Astrocyte of the spinal cord (primary cell): ENCODE data around the gene STARD9.

Experiments
- DNase-seq: peaks from one replicate; pipeline ENCODE4 v3.0.0; 2011; ENCODE audit warnings: low read depth, low spot score
- H3K4me3 ChIP-seq: 2 replicates; pipeline ENCODE4 v1.5.1; 2011; ENCODE audit warnings: low read depth, mild to moderate bottlenecking, low read length, moderate library complexity
- in situ Hi-C: cut with HindIII; loops from 2 replicates; pipeline ENCODE4 v1.10.0; 2017; ENCODE audit warnings: low sequenced_read_pairs
- TF ChIP-seq, protein P1 (sequence below): IDR thresholded peaks from 2 replicates; pipeline ENCODE4 v1.5.1; 2012; ENCODE audit warnings: low read depth, mild to moderate bottlenecking, low read length, inconsistent platforms

The STARD9 gene

DNA sequence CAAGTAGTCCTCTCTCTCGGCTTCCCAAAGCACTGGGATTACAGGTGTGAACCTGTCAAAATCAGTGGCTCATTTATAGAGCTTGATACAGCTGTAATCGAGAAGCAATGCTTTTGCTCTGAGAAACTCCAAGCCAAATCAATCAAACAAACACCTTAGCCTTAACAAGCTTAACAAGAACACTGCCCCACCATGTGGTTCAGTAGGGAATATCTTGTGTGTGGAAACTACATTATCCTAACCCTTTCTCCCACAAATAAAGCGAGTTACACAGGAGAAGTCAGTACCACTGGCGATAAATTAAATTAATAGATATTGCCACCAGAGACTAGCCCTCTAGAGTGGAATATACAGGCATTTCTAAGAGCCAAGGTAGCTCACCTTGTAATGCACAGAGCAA, 147.7 kb downstream of the STARD9 start:
- TF ChIP-seq, protein P1, sequence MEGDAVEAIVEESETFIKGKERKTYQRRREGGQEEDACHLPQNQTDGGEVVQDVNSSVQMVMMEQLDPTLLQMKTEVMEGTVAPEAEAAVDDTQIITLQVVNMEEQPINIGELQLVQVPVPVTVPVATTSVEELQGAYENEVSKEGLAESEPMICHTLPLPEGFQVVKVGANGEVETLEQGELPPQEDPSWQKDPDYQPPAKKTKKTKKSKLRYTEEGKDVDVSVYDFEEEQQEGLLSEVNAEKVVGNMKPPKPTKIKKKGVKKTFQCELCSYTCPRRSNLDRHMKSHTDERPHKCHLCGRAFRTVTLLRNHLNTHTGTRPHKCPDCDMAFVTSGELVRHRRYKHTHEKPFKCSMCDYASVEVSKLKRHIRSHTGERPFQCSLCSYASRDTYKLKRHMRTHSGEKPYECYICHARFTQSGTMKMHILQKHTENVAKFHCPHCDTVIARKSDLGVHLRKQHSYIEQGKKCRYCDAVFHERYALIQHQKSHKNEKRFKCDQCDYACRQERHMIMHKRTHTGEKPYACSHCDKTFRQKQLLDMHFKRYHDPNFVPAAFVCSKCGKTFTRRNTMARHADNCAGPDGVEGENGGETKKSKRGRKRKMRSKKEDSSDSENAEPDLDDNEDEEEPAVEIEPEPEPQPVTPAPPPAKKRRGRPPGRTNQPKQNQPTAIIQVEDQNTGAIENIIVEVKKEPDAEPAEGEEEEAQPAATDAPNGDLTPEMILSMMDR = peak; percentile 13
- in situ Hi-C loops = no loop called here
- DNase-seq = no peak
- H3K4me3 ChIP-seq = no peak overlapping the region

DNA sequence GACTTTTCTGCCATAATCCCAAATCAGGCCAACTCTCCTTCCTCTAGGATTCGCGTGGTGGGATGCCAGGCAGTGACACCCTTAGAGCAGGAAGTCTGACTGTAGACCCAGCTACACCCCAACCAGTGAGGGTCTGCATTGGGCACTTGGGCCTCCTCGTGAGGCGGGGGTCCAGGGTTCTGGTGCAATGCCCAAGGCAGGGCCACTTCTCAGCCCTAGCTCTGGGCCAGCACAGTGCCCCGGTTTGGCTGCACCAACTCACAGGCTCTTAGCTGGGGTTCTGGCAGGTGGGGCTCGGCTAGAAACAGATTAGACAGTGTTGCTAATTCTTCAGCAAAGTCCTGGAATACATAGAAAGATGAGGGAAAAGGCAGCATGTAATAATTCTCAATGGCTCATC, 148.9 kb downstream of the STARD9 start:
- no peak for DNase-seq
- no peak overlapping the region for H3K4me3 ChIP-seq
- TF ChIP-seq, protein P1 = no peak
- in situ Hi-C loops = no loop called here

DNA sequence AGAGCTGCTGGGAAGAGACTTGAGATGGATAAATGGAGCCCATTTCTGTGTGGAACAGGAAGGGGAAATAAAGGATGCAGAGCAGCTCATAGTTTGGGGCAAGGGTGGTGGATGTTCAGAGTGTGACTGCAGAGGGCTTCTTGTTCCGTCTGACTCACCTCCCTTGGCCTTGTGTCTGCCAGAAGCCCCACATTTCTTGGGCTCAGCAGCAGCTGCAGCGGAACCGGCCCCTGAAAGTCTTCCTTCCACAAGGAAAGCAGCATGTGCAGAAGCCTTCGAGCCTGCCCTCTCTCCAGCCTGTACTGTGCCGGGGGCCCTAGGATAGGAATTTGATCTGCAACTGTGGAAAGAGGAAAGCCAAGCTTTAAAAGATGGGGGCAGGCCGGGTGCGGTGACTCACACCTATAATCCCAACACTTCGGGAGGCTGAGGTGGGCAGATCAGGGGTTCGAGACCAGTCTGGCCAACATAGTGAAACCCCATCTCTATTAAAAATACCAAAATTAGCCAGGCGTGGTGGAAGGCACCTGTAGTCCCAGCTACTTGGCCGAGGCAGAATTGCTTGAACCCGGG, 150.0 kb downstream of the STARD9 start:
- in situ Hi-C loops = no loop called here
- DNase-seq = no peak
- H3K4me3 ChIP-seq = no peak overlapping the region
- TF ChIP-seq, protein P1 = no peak

DNA sequence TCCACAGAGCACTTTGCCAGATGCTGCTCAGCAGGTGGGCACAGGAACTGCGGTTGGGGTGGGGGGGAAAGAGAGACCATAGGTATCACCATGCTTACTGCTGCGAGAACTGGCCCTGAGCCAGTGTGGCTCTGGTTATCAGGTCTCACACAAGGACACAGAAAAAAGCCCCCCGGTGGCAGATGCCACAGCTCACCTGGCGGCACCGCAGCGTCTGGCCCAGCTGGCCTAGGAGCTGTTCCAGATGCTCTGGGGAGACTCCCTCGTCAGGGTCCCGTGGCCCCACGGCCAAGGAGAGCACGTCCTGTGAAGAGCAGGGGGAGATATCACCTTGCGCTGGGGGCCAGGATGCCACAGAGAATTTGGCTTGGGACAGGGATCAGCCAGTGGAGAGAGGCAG, 150.7 kb downstream of the STARD9 start:
- DNase-seq = no peak
- H3K4me3 ChIP-seq = no peak overlapping the region
- TF ChIP-seq, protein P1 = no peak
- in situ Hi-C loops = no loop called here

DNA sequence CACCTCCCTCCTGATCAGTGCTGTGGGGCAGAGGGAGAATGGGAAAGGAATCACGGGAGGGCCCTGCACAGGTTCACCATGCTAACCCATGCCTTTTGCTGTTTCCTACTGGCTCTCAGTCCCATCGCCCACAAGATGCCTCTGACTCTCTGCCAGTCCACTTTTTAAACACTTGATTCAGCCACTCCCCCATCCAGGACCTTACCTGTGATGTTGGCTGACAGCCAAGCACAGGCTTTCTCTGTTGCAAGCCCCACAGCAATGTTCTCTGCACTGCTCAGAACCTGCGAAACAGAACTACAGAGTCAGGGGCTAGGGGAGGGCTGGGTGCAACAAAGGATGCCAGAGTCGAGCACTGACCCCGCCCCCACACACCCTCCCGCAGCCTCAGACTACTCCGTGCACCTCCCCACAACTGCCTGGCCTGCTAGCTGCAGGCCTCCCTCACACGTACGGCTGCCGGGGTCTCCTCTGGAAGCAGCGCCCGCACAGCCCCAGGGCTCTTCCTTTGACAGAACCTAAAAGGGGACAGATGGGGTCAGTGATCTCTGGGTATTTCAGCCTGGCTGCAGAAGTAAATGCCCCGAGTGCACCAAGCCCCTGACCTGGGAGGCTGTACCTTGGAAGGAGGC, 152.5 kb downstream of the STARD9 start:
- TF ChIP-seq, protein P1 = no peak
- H3K4me3 ChIP-seq = no peak overlapping the region

DNA sequence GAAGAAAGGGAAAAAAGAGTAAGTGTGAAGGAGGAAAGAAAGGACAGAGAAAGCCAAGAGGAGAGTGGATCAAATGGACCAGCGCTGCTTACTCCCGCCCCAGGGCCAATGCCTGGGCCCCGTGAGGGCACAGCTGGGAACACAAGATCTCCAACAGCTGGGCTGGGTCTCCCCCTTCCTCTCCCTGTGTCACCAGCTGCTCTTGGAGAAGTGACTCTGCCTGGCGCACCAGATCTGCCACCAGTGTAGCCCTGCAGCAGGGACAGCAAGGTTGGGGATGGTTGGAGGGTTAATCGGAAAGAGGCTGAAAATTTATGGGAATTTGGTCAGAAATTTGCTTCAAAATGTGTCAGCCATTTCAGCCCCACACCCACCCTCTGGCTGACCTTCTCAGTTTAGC, 153.2 kb downstream of the STARD9 start:
- no peak overlapping the region for H3K4me3 ChIP-seq
- TF ChIP-seq, protein P1 = no peak
- in situ Hi-C loops = no loop called here
- no peak for DNase-seq

More for the DNA sequence above, 152.5 kb downstream of the STARD9 start:
- no peak for DNase-seq
- in situ Hi-C loops = no loop called here

DNA sequence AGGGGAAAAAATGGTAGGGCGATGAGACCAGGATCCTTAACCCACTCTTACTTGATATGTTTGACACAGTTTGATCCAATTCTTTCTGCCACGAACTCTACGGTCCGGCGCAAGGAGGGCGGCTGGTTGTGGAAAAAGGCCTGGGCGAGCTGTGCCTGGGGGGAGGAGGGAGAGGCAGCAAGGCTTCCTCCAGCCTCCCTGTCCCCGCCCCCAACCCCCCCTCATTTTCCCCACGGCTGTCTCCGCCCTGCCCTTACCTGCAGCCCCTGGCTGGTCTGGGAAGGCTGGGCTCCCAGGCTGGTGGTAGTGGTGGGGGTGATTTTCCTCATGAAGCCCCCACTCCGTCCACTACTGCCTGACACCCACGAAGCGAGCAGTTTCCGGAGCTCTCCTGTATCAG, 153.6 kb downstream of the STARD9 start:
- TF ChIP-seq, protein P1 = no peak
- no peak overlapping the region for H3K4me3 ChIP-seq
- in situ Hi-C loops = no loop called here
- no peak for DNase-seq
